ENCODE data around the gene RCAN2. TPM values are rescaled to one million over a fixed set of nuclear protein-coding genes. Genes with fewer than 3 reads are reported as not detected.
A peak's percentile ranks its signal among the peaks of the same experiment; 100 is the strongest.

Gene RCAN2
- total and polyA plus RNA-seq, 11 donors, result 86.4 to 331 (median 311) TPM

- H3K4me3 ChIP-seq, result no peak overlapping the region
- H3K27me3 ChIP-seq, result no peaks in the 10 kb centered on the region
- no peaks in the 10 kb centered on the region for H3K9me3 ChIP-seq
- H3K4me1 ChIP-seq, result peaks cover 0 to 5% (median 0%) of the 10 kb centered on the region in 12 donors
- ATAC-seq (no peak), DNase-seq (no peak)
- TF ChIP-seq POLR2A (IDR thresholded peaks at IDR 0.05), result no peak
- TF ChIP-seq CTCF (IDR thresholded peaks at IDR 0.05), result no peak
- no peaks in the 10 kb centered on the region for H3K36me3 ChIP-seq
- H3K27ac ChIP-seq, result no peak overlapping the region
- 75 to 97% (median 88%) methylated on average over 1 of the region's 1 CpG for WGBS, 4 donors
- intact Hi-C loops (cut with DNase I), result no loop called here
These were observed 299.3 kb downstream of the RCAN2 start for GRCh38 chr6:46191961-46192360.

- 53 to 62% (median 57%) methylated on average over 4 of the region's 4 CpGs for WGBS, 4 donors
- no peak overlapping the region for H3K4me3 ChIP-seq
These were observed 300.4 kb downstream of the RCAN2 start for GRCh38 chr6:46190889-46191288.

GRCh38 chr6:46189726-46190125, 301.5 kb downstream of the RCAN2 start:
- no peak overlapping the region for H3K27ac ChIP-seq
- intact Hi-C loops (cut with DNase I), result loop anchor here in 1 of 10 donors (10.0 kb wide), 1 partner anchor 915 kb away; no protein-coding TSS in a partner anchor
- ATAC-seq, result no peak
- no peaks in the 10 kb centered on the region for H3K27me3 ChIP-seq
- 90 to 94% (median 93%) methylated on average over 4 of the region's 4 CpGs for WGBS, 4 donors
- no peak overlapping the region for H3K4me3 ChIP-seq
- no peak for TF ChIP-seq CTCF (IDR thresholded peaks at IDR 0.05)
- peaks cover 0 to 5% (median 0%) of the 10 kb centered on the region in 12 donors for H3K4me1 ChIP-seq
- H3K36me3 ChIP-seq, result no peaks in the 10 kb centered on the region
- H3K9me3 ChIP-seq, result no peaks in the 10 kb centered on the region
- DNase-seq, result no peak

More at GRCh38 chr6:46190889-46191288, 300.4 kb downstream of the RCAN2 start:
- no peaks in the 10 kb centered on the region for H3K9me3 ChIP-seq
- ATAC-seq, result peak; percentile 94 to 96 (median 95)
- H3K4me1 ChIP-seq, result peaks cover 0 to 5% (median 0%) of the 10 kb centered on the region in 12 donors
- TF ChIP-seq POLR2A (IDR thresholded peaks at IDR 0.05) (no peak), CTCF (IDR thresholded peaks at IDR 0.05) (no peak)
- no peaks in the 10 kb centered on the region for H3K27me3 ChIP-seq
- DNase-seq, result peak in 4 of 5 donors; percentile 15 to 52 (median 32)
- peak overlapping the region in 9 of 12 donors; percentile 4 to 73 (median 52) for H3K27ac ChIP-seq
- intact Hi-C loops (cut with DNase I), result no loop called here
- H3K36me3 ChIP-seq, result no peaks in the 10 kb centered on the region

- ATAC-seq (no peak), DNase-seq (no peak)
- Histone ChIP-seq H3K36me3 (no peaks in the 10 kb centered on the region), H3K9me3 (no peaks in the 10 kb centered on the region), H3K4me3 (no peak overlapping the region), H3K4me1 (peaks cover 0 to 13% (median 4%) of the 10 kb centered on the region in 12 donors), H3K27ac (no peak overlapping the region), H3K27me3 (no peaks in the 10 kb centered on the region)
- intact Hi-C loops (cut with DNase I), result loop anchor here in 1 of 10 donors (10.0 kb wide), 1 partner anchor 912 kb away; no protein-coding TSS in a partner anchor
- TF ChIP-seq POLR2A (IDR thresholded peaks at IDR 0.05), result no peak
- no peak for TF ChIP-seq CTCF (IDR thresholded peaks at IDR 0.05)
- WGBS, 4 donors, result 89 to 94% (median 91%) methylated on average over 1 of the region's 1 CpG
These were observed 304.7 kb downstream of the RCAN2 start for GRCh38 chr6:46186583-46186982.

Data from heart left ventricle (tissue), 16 donors.